GM19463 (cell line): Measurements from ENCODE around the gene NAA35.
"Not testable (repeated sequence)": the region's sequence is repeated elsewhere in the genome, so short reads cannot be mapped to it uniquely, and the experiment has no call there.

Experiments used
- ATAC-seq: cut with Tn5 transposase; IDR thresholded peaks from one replicate; pipeline ENCODE4 v1.9.1; 2021; ENCODE audit warnings: mild to moderate bottlenecking, moderate library complexity; ENCODE audit not compliant: unreplicated experiment

The NAA35 gene

DNA sequence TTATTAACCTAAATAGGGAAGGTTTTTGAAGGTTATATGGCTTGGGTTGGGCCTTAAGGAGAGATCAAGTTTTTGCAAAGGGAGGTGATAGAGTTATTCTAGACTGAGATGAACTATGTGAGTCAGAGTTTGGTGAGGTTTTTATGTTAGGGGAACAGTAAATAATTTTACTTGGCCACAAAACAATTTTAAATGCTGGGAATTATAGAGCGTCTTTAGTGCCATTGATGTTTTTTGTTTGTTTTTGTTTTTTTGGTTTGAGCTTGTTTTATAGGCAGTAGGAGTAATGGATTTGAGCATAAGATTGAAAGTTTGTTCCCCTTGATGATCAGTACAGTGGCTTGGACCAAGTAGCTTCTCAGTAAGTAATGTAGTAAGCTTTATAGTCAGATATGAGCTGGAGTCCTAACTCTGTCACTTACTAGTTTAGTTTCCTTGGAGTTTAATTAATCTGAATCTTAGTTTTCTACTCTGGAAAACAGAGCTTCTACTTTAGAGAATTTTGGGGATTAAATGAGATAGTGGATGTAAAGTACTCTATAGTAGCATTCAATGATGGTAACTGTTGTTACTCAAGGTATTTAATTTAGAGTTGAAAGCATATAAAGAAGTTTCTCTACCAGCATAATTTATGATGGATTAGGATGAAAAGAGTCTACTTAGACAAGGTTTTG, 2.9 kb downstream of the NAA35 start:
- no peak for ATAC-seq

DNA sequence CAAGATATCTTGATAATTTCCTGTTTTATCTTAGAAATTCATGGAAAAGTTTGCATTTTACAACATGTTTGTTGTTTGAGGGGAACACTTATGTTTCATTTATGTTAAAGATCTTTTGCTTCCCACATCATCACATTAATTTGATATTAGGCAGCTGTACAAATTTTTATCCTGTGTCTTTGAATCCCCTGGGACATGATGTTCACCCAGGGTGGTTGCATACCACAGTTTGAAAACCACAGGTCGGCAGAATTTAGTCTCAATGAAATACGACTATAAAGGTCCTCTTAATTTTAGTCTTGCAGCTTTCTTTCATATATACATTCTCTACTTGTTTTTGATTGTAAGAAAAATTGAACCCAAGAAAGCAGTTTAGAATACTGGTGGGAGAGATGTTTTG, 3.7 kb downstream of the NAA35 start:
- no peak for ATAC-seq

DNA sequence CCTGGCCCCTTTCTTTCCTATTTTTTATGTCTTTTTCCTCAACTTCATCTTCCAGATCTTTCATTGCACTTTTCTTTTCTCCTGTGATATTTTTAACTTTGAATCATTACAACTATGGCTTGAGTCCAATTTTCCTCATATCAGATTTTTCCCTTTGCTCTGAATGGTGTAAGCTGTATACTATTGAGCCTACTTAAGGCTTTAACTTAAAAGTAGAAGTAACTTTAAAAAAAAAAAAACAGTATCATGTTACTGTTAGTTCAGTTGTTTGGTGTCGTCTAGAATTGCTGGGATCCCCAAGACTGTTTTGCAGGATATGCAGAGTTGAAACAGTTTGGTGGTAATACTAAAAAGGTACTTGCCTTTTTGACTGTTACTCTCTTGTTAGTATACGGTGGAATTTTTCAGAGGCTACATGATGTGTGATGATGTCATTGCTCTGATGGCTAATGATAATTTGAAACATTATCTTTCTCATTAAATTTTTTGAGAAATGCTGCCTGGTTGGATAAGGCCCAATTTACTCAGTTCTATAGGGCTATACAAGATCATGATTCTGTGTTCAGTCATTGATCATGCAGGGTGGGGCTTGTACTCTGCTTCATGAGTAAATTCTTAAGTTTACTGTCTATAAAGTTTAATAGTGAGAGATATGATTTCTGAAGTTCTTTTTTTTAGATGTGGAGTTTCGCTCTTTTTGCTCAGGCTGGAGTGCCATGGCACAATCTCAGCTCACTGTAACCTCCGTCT, 8.8 kb downstream of the NAA35 start:
- ATAC-seq = no peak

DNA sequence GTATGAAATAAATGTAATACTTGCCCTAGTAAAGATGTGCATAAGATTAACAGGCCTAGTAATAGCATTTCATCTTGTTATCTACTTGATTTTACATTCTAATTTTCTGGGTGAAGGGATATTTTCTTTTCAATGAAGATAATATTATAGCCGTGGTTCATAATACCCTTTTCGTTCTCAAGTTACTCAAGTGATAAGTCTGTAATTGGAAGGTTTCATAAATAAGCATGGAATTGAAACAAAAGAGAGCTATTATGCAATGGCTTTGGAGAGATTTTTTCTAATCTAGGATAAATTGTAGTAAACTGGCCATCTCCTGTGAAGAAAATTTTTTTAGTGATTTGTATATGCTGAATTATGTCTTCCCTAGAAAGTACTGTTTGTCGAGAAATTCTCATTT, 19.0 kb downstream of the NAA35 start:
- ATAC-seq = no peak

DNA sequence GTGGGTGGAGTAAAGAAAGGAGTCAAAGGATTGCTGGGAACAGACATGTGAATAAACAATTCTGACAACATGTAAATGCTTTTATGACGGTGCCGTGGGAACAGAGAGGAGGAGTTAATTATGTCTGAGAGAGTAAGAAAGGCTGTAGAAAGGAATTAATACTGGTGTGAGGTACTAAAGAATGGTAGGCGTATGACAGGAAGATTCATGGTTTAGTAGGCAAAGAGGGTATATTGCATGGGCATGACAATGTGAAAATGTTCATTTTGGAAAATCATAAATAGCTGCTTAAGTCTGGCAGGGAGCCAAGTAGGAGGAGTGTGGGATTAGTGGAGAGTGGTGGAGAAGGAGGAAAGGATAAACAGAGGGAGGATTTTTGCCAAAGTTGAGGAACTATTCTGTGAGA, 19.7 kb downstream of the NAA35 start:
- ATAC-seq = no peak

DNA sequence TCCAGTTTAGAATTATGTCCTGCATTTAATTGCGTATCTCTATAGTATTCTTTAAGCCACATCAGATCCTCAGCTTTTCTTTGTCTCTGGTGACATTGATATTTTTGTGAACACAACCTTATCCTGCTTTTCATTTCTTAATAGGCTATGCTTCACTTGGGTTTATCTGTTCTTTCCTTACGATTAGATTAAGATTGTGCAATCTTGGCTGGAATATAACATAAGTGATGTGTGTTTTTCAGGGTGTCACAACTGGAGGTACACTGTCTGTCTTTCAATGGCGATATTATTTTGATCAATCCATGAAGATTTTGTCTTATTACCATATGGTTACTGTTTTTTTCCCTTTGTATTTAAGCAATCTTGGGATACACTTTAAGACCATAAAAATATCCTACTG, 23.6 kb downstream of the NAA35 start:
- no peak for ATAC-seq

DNA sequence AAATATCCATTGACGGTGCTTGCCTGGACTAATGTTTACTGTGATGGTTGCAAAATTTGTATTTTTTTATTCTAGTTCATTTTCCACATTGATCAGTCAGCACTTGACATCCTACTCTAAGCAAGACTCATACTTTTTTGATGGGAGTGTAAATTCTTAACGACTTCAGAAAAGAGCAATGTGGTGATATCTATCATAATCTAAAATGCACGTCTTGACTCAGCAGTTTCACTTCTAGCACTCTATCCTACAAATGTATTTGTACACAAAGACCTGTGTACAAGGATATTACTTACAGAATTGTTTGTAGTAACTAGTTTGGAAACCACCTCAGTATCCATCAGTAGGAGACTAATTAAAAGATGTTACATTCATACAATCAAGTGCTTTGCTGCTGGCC, 24.0 kb downstream of the NAA35 start:
- ATAC-seq = no peak

DNA sequence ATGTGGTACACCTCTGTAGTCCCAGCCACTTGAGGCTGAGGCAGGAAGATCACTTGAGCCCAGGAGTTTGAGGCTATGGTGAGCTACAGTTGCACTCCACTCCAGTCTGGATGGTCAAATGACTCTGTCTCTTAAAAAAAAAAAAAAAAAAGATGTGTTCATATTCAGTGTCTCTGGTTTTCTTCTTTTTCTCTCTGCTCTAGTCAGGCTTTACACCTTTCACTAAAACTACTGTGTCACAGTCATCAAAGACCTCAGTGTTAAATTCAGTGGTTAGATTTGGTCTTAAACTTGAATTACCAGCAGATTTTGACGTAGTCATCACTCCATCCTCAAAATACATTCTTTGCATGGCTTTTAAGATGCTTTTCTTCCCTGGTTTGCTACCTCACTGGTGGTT, 28.8 kb downstream of the NAA35 start:
- ATAC-seq = no peak

DNA sequence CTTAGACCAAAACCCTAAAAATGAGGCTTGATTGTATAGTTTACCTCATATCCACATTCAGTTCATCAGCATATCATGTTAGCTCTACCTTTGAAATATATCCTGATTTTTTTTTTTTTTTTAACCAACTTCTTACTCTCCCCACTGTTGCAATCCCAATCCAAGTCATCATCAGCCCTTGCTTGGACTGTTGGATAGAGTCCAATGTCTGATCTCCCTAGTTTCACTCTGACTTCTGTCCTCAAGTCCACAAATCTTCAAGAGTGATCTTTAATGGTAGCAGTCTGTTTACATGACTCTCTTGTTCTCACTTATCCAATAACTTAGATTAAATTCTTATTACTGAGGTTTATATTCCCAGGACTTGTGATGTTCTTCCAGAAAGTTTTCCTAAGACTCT, 30.8 kb downstream of the NAA35 start:
- no peak for ATAC-seq

DNA sequence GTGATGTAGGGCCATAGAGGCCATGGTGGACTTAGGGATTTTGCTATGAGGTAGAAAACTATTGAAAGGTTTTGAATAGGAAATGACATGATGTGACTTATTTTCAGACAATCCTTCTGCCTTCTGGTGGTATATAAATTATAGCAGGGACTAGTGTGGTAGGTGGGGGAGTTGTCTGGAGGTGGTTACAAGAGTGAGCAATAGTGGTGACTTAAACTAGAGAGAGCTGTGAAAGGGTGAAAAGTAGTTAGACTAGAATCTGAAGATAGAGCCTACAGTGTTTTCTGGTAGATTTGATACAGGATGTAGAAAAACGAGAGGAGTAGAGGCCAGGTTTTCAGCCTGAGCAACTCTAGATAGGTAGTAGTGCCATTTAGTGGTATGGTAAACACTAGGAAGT, 32.3 kb downstream of the NAA35 start:
- ATAC-seq = no peak

DNA sequence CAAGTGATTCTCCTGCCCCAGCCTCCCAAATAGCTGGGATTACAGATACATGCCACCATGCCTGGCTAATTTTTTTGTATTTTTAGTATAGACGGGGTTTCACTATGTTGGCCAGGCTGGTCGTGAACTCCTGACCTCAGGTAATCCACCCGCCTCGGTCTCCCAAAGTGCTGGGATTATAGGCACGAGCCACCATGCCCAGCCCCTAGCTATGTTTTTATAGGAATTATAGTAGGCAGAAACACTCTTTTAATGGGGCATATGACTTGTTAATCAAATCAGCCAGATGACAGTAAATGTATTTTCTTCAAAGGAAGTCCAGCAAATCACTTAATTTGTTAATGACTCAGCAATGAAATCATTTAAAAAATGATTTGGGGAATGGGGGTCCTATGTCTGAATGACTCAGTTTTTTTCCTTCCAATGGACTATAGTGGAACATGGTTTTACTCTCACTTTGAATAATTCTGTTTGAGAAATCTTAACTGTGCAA, 33.2 kb downstream of the NAA35 start:
- ATAC-seq = not testable (repeated sequence)

DNA sequence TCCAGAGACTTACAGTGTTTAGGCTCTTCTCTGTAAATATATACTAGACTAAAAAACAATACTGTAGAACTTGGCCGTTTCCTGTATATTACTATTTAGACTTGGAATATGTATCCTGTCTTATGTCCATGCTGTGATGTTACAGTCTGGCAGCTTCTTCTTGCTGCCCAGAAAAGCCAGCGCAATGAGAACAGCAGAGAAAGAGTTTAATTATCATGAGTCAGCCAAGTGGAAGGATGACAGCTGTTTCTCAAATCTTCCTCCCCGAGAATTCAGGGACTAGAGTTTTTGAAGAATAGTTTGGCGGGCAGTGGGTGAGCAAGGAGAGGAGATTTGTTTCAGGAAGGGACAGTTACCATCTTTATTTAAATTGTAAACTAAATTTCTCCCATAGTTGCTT, 37.5 kb downstream of the NAA35 start:
- ATAC-seq = no peak

DNA sequence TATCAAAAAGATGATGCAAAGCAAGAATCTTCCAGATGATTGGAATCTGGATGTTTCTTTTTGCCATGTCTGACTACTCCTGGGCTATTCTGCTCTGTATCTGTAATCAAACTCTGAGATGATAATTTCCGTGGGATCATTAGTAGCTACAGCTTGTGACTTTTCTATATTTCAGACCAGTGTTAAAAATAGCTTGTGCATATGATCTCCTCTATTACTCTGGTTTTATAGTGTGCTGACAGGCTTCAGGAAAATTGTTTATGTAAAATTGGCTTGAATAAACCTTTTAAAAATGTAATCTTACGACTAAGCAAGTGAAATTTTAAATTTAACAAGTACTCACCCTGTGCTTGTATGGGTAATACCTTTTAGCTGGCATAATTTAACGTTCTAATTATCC, 40.4 kb downstream of the NAA35 start:
- ATAC-seq = no peak

DNA sequence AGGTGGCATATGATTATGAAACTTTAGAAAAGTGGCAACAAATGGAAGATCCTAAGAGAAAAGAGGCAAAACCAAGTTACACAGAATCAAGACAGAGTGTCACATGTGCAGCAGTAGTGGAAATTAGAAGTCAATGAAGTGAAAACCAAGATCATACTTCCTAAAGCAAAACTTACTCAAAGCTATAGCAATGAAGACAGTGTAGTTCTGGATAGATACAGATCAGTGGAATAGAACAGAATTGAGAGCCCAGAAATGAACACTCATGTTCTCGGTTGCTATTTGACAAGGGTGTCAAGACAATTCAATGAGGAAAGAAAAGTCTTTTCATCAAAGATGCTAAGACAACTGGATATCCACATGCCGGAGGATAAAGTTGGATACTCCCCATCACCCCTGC, 43.5 kb downstream of the NAA35 start:
- no peak for ATAC-seq

DNA sequence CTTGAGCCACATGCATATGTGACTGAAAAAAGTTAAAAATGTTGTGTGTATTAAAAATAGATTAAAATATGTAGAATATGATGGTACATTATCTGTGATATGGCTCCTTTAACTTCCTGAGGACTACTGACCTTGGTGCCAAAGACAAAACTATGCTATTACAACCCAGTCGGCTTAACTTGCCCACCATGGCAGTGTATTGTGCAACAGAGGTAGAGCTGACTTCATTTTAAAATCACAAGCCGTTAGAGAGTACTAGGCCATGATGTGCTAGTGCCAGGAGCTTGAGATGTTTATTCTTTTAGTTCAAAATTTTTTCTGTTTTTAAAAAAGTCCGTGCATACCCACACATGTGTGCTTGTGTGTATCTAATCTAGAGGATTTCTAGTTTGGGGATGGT, 46.3 kb downstream of the NAA35 start:
- no peak for ATAC-seq

DNA sequence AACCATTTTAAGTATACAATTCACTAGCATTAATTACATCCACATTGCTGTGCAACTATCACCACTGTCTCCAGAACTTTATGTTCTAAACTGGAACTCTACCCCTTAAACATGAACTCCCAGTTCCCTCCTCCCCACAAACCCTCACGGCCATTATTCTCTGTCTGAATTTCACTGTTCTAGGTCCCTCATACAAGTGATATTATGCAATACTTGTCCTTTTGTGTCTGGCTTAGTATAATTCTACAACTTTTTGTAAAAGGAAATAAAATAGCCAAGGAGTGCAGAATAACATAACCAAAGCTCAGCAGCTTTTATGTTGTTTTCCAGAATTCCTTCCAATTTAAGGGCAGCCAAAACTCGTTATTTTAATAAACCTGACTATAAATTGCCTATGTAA, 53.2 kb downstream of the NAA35 start:
- ATAC-seq = no peak

DNA sequence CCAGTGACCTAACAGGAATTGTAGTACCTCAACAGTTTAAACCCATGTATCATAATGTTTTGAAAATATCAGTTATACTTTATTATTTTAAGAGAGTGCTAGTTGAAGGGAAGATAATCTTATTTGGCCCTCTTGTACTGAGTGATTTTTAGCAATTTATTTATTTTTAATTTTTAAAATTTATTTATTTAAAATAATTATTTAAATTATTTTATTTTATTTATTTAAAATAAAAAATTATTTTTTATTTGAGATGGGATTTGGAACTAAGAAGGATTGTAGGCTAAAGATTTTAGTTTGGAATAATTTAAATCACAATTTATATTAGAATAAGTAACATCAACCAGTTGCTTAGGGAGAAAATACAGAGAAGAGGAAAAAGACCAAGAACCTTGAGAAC, 54.2 kb downstream of the NAA35 start:
- ATAC-seq = no peak

DNA sequence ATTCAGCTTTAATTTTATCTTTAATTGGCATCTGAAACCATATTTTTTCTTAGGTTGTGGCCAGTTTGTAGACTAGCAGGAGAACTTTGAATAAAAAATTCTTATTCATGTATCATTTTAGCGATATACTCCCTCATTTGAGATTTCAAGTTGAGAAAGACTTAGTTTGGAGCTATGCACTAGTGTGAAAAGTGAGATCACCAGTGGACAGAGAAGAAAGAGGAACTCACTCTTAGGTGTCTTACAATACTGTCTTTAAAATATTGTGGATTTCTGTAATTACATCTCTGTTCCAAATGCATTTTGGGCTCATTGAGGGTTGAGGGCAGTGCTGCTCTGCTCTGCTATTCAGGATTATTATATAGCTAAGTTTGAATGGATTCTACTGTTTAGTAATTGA, 54.7 kb downstream of the NAA35 start:
- ATAC-seq = no peak

DNA sequence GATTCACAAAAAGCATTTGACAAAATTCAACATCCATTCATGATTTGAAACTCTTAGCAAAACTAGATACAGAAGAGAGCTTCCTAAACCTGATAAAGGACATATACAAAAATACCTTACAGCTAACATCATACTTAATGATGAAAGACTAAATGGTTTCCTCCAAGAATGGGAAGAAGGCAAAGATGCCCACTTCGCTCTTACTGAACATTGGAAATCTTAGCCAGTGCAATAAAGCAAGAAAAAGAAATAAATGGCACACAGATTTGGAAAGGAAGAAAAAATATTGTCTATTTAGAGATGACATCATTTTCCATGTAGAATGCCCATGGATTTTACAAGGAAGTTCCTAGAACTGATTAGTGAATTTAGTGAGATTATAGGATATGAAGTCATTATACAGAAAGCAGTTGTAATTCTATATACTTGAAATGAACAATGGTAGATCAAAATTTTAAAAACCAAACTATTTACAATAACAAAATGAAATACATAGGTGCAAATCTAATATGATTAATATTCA, 64.4 kb downstream of the NAA35 start:
- no peak for ATAC-seq

DNA sequence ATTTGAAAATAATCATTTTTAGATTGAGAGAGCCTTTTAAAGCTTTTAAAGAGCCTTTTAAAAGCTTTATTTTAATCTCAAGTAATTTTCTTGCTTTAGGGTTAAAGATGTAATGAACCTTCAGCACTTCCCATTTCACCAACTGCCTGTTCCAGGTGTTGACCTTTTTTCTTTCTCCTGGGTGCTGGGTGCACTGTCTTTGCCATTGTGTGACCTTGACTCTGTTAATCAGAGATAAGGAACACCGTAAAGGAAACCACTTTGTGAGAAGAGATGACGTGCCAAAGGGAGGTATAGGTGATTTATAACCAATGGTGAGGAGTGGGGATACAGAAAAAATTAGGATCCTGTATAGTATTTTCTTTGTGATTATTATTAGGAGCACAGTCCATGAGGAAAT, 68.2 kb downstream of the NAA35 start:
- ATAC-seq = no peak

DNA sequence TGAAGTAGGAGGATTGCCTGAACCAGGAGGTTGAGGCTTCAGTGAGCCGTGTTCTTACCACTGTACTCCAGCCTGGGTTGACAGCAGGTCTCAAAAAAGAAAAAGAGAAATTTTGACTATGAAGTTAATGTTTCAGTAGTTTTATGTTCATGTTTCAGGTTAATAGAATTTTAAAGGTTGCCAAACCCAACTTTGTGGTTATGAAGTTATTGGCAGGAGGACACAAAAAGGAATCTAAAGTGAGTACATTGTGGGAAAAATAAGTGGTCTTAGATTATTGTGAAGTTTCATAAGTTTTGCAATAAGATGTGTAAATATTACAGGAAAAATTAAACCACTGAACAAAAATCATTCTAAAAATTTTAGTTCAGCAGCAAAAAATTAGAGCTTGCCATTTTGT, 79.8 kb downstream of the NAA35 start:
- no peak for ATAC-seq

DNA sequence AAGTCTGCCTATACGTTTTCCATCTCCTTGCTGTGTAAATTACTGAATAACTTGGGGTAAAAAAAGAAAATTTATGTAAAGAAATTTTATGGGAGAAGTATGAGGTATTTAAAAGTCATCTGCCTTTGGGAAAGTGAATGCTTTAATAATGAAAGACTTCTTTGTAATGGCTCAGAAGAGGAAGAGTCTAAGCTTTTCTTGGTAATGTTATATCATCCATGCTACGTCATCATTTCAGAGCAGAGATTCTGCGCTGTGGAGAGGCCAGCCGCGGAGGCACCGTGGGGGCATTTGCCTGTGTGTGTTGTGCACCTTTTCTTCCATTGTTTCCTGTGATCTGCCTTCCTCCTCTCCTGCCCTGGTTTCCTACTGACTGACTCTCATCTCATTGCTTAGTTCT, 80.2 kb downstream of the NAA35 start:
- no peak for ATAC-seq
